ENCODE data around the gene ENTPD3.

DNA sequence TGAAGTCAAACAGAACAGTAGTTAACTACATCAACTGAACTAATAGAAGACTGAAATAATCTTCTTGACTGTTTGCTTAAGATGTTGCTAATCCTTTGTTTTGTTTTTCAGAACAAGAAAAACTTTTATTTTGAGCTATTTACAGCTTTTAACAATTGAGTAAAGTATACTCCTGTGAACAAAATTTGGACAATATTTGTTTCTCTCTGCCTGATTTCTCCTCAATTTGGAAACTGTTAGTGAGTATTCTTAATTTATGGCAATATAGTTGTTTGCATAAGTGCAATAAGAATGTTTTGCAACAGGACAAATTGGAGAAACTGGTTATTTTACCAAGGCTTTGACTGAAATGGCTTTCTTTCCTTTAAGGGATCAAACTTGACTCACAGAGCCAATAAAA is 36.5 kb upstream of the ENTPD3 start:
- TF ChIP-seq, protein P1, sequence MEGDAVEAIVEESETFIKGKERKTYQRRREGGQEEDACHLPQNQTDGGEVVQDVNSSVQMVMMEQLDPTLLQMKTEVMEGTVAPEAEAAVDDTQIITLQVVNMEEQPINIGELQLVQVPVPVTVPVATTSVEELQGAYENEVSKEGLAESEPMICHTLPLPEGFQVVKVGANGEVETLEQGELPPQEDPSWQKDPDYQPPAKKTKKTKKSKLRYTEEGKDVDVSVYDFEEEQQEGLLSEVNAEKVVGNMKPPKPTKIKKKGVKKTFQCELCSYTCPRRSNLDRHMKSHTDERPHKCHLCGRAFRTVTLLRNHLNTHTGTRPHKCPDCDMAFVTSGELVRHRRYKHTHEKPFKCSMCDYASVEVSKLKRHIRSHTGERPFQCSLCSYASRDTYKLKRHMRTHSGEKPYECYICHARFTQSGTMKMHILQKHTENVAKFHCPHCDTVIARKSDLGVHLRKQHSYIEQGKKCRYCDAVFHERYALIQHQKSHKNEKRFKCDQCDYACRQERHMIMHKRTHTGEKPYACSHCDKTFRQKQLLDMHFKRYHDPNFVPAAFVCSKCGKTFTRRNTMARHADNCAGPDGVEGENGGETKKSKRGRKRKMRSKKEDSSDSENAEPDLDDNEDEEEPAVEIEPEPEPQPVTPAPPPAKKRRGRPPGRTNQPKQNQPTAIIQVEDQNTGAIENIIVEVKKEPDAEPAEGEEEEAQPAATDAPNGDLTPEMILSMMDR (IDR thresholded peaks at IDR 0.05): no peak
- no peak for TF ChIP-seq POLR2A (IDR thresholded peaks at IDR 0.05)
